ENCODE data around the gene KATNAL2.

Gene KATNAL2

DNA sequence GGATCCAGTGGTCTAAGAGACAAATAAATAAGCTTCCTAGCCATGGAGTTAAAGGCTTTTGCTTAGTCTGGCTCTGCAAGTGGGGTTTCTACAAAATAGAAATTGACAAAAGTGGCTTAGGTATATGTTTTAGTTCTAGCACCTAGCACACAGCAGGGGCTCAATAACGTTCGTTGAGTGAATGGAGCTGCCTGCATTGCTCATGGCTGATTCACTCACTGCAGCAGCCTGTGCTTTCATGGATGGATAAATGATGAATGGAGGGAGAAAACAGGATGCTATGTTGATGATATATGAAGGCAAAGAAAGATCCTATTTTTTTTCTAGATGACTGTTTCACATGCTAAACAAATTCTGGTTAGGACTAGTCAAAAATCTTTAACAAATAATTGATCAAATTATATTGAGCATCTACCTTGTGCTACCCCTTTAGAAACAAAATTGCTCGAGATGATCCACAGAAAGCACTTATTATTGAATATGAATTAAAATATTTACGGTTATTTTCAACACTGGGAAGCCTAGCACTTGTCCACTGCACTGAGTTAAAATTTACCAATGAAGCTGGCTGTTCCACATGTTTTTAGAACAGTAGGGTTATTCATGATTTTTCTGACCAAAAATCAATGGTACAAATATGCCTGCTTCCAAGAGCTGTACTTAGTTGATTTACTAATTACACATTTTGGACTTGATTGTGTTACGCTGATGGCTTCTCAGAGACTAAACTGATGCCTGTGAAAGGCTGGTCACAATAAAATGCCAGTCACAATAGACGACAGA, 193.3 kb downstream of the KATNAL2 start:
- FAIRE-seq, result no peak
- no peak for TF ChIP-seq TAF1 (IDR thresholded peaks at IDR 0.05; ENCODE audit: borderline replicate concordance, low read depth, low read length)
- no peak for TF ChIP-seq POLR2AphosphoS5 (IDR thresholded peaks at IDR 0.05; ENCODE audit: low read depth, low read length)
- TF ChIP-seq POLR2A (IDR thresholded peaks at IDR 0.05; ENCODE audit: low read depth, low read length), result no peak

DNA sequence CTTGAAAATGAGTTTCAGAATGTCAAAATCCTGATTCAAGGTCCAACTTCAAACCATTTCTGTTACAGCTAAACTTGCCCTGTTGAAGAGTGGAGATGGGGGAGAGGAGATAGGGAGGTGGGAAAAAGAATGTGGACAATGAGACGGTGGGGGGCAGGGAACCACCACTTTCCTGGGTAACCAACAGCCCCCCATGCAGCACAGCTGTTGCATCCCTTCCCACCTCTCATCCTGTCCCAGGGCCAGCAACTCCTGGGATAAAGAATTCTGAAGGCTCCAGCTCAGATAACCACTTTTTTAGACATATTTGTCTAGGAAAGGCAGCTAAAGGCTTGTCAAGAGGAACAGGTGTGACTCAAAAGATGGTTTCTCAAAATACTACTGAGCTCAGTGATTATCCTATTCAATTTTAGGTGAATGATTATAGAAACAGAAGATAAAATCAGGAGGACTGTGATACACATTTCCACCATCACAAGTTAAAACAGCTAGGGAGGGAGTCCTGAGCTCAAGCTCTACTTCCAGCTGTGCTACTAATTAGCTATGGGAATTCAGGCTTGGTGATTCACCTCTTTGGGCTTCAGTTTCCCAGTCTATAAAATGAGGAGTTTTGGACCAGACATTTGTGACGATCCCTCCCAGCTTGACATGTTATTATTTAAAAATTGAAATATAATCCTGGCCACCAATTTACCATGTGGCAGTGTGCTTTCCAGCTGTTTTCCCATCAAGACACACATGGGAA, 196.6 kb downstream of the KATNAL2 start:
- FAIRE-seq, result no peak
- no peak for TF ChIP-seq POLR2AphosphoS5 (IDR thresholded peaks at IDR 0.05; ENCODE audit: low read depth, low read length)
- TF ChIP-seq TAF1 (IDR thresholded peaks at IDR 0.05; ENCODE audit: borderline replicate concordance, low read depth, low read length), result no peak
- no peak for TF ChIP-seq POLR2A (IDR thresholded peaks at IDR 0.05; ENCODE audit: low read depth, low read length)
- no peak for DNase-seq (ENCODE audit: insufficient read length)

More for the DNA sequence above, 193.3 kb downstream of the KATNAL2 start:
- DNase-seq (ENCODE audit: insufficient read length), result no peak

DNA sequence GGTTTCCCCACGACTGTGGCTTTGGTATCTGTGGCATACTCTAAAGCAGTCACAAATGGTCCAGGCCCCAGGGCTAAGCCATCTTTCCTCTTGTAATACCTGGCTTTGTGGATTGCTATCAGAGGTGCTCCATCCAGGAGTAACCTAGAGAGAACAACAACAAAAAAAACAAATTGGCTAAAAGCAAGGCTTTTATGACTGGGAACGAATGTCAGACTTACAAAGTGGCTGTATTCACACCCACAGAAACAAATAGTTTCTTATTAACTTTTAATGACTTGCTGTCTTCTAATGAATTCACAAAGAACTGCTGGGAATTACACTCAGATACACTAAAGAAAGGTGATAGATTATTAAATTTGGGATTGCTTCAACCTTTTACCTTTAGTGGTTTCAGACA, 197.8 kb downstream of the KATNAL2 start:
- FAIRE-seq (no peak), DNase-seq (ENCODE audit: insufficient read length) (no peak)
- TF ChIP-seq POLR2A (IDR thresholded peaks at IDR 0.05; ENCODE audit: low read depth, low read length) (no peak), POLR2AphosphoS5 (IDR thresholded peaks at IDR 0.05; ENCODE audit: low read depth, low read length) (no peak), TAF1 (IDR thresholded peaks at IDR 0.05; ENCODE audit: borderline replicate concordance, low read depth, low read length) (no peak)

DNA sequence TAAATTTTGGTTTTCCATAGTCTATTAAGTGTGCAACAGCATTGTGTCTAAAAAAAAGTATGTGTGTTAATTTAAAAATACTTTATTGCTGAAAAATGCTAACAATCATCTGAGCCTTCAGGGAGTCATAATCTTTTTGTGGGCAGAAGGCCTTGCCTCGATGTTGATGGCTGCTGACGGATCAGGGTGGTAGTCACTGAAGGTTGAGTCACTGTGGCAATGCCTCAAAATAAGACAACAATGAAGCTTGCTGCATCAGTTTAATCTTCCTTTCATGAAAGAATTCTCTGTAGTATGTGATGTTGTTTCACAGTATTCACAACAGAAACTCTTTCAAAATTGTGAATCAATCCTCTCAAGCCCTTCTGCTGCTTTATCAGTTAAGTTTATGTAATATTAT, 201.6 kb downstream of the KATNAL2 start:
- FAIRE-seq (no peak), DNase-seq (ENCODE audit: insufficient read length) (no peak)
- TF ChIP-seq TAF1 (IDR thresholded peaks at IDR 0.05; ENCODE audit: borderline replicate concordance, low read depth, low read length) (no peak), POLR2AphosphoS5 (IDR thresholded peaks at IDR 0.05; ENCODE audit: low read depth, low read length) (no peak), POLR2A (IDR thresholded peaks at IDR 0.05; ENCODE audit: low read depth, low read length) (no peak)

DNA sequence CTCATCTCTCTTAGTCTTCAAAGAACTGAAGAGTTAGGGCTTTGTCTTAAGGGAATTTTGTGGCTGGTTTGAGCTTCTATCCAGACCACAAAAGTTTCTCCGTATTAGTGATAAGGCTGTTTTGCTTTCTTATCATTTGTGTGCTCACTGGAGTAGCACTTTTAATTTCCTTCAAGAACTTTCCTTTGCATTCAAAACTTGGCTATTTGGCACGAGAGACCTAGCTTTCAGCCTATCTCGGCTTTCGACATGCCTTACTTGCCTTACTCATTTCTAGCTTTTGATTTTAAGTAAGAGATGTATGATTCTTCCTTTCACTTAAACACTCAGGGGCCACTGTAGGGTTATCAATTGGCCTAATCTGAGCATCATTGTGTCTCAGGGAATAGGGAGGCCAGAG, 203.0 kb downstream of the KATNAL2 start:
- TF ChIP-seq POLR2AphosphoS5 (IDR thresholded peaks at IDR 0.05; ENCODE audit: low read depth, low read length) (no peak), TAF1 (IDR thresholded peaks at IDR 0.05; ENCODE audit: borderline replicate concordance, low read depth, low read length) (no peak)
- FAIRE-seq (peak; percentile 9), DNase-seq (ENCODE audit: insufficient read length) (no peak)

DNA sequence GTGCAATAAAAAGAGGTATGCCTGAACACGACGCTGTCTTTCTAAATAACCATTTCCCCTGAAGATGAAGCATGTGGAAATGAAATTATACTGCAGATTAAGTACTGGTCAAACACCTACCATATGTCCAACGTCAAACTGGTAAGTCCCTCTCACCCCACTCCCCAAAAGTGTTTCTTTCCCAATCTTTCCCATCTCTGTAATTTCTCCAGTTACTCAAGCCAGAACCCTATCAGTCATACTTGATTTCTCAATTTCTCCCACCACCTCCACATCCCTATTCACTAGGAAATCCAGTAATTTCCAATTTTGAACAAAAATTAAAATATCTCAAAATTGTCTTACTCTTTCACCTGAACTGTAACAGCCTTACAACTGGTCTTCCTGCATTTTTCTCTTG, 203.7 kb downstream of the KATNAL2 start:
- FAIRE-seq, result no peak
- no peak for TF ChIP-seq POLR2AphosphoS5 (IDR thresholded peaks at IDR 0.05; ENCODE audit: low read depth, low read length)
- no peak for TF ChIP-seq TAF1 (IDR thresholded peaks at IDR 0.05; ENCODE audit: borderline replicate concordance, low read depth, low read length)
- no peak for DNase-seq (ENCODE audit: insufficient read length)

DNA sequence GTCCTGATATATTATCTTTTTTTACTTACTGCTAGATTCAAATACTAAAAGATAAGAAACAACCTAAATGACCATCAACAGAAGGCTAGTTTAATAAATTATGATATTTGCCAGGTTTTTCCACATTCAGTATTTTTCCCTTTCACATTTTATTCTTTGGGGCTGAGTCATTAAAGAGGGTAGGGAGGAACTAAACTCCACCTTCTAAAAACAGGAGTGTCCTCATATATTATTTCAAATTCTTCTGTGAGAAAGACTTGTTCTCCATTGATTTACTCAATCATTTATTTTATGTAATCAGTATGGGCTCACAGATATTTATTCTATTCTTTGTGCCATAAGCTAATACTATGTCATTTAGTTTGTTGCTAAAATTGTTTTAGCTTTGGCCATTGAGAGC, 223.9 kb downstream of the KATNAL2 start:
- no peak for FAIRE-seq
- DNase-seq (ENCODE audit: insufficient read length), result no peak
- no peak for TF ChIP-seq TAF1 (IDR thresholded peaks at IDR 0.05; ENCODE audit: borderline replicate concordance, low read depth, low read length)
- no peak for TF ChIP-seq POLR2AphosphoS5 (IDR thresholded peaks at IDR 0.05; ENCODE audit: low read depth, low read length)
- no peak for TF ChIP-seq POLR2A (IDR thresholded peaks at IDR 0.05; ENCODE audit: low read depth, low read length)

DNA sequence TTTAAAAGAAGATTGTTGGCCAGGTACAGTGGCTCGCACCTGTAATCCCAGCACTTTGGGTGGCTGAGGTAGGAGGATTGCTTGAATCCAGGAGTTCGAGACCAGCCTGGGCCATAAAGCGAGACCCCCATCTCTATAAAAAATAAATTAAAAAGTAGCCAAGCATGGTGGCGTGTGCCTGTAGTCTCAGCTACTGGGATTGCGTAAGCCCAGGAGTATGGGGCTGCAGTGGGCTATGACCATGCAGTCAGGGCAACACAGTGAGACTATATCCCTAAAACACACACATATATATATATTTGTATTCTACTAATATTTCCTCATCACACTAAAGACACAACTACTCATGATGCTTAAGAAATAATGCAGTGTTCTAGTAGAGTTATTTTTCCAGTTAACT, 225.8 kb downstream of the KATNAL2 start:
- DNase-seq (ENCODE audit: insufficient read length), result no peak
- no peak for FAIRE-seq
- TF ChIP-seq POLR2AphosphoS5 (IDR thresholded peaks at IDR 0.05; ENCODE audit: low read depth, low read length) (no peak), POLR2A (IDR thresholded peaks at IDR 0.05; ENCODE audit: low read depth, low read length) (no peak), TAF1 (IDR thresholded peaks at IDR 0.05; ENCODE audit: borderline replicate concordance, low read depth, low read length) (no peak)

DNA sequence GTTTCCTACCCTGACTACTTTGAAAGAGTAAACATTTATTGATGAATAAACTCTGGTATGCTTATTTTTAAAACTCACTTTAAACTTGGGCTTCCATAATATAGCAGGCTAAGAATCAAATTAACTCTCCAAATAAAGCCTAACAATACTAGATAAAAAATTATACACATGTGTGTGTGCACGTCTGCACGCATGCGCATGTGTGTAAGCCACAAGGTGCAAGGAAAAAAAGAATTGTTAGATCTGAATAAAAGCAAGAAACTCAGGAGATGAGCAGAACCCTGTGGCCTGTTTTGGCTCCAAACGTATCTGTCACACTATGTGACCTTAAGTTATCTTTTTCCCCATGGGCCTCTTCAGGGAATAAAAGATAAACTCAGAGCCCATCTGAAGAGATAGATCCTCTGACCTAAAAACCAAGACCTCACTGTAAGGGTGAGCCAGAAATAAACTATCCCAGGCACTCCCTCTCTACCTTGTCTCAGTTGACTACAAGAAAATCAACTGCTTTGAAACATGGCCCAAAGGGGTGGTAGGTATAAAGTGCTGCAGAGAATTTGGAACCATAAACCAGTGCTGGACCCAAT, 226.6 kb downstream of the KATNAL2 start:
- DNase-seq (ENCODE audit: insufficient read length) (no peak), FAIRE-seq (no peak)
- TF ChIP-seq POLR2A (IDR thresholded peaks at IDR 0.05; ENCODE audit: low read depth, low read length) (no peak), TAF1 (IDR thresholded peaks at IDR 0.05; ENCODE audit: borderline replicate concordance, low read depth, low read length) (no peak), POLR2AphosphoS5 (IDR thresholded peaks at IDR 0.05; ENCODE audit: low read depth, low read length) (no peak)

DNA sequence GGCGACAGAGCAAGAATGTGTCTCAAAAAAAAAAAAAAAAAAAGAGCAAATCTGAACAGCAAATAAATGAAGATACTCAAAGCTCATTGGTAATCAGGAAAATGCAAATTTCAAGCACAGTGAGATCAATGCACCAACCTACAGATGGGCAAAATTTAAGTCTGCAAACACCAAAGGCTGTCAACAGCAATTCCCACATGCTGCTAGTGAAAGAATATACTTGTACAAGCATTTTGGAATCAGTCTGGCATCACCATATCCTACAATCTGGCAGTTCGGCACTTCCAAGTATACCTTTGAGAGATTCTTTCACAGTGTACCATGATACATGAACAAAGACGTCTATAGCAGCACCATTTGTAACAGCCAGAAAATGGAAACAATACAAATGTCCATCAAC, 228.8 kb downstream of the KATNAL2 start:
- DNase-seq (ENCODE audit: insufficient read length), result no peak
- FAIRE-seq, result no peak
- no peak for TF ChIP-seq POLR2AphosphoS5 (IDR thresholded peaks at IDR 0.05; ENCODE audit: low read depth, low read length)
- TF ChIP-seq POLR2A (IDR thresholded peaks at IDR 0.05; ENCODE audit: low read depth, low read length), result no peak
- no peak for TF ChIP-seq TAF1 (IDR thresholded peaks at IDR 0.05; ENCODE audit: borderline replicate concordance, low read depth, low read length)

DNA sequence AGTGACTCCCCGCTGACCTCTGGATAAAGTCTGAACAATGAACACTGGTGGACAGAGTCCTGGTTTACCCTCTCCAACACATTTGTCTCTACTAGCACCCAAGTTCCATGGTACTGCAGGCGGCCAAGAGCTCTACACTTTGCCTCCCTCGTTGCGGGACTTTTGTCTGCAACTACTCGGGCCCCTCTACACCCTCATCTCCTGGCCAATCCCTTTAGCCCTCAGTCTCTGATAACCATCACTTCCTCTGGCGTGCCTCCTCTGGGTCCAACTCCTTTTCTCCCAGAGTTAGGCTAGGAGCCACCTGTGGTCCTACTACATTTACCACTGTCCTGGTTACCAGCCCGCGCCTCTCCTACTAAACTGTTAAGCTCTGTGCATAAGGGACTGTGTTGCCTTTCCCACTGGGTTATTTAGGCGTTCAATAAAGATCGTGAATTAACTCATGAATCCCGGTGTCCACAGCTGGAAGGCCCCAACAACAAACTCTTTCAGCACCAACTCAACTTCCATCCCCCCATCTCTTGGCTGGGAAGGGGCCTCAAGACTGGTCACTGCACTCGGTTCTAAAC, 232.1 kb downstream of the KATNAL2 start:
- no peak for DNase-seq (ENCODE audit: insufficient read length)
- no peak for FAIRE-seq
- TF ChIP-seq POLR2A (IDR thresholded peaks at IDR 0.05; ENCODE audit: low read depth, low read length), result no peak
- no peak for TF ChIP-seq POLR2AphosphoS5 (IDR thresholded peaks at IDR 0.05; ENCODE audit: low read depth, low read length)
- no peak for TF ChIP-seq TAF1 (IDR thresholded peaks at IDR 0.05; ENCODE audit: borderline replicate concordance, low read depth, low read length)
